ENCODE results near the gene MAN1C1.

GRCh38 chr1:25774206-25774803, 157.7 kb downstream of the MAN1C1 start:
- TF ChIP-seq, protein P1, sequence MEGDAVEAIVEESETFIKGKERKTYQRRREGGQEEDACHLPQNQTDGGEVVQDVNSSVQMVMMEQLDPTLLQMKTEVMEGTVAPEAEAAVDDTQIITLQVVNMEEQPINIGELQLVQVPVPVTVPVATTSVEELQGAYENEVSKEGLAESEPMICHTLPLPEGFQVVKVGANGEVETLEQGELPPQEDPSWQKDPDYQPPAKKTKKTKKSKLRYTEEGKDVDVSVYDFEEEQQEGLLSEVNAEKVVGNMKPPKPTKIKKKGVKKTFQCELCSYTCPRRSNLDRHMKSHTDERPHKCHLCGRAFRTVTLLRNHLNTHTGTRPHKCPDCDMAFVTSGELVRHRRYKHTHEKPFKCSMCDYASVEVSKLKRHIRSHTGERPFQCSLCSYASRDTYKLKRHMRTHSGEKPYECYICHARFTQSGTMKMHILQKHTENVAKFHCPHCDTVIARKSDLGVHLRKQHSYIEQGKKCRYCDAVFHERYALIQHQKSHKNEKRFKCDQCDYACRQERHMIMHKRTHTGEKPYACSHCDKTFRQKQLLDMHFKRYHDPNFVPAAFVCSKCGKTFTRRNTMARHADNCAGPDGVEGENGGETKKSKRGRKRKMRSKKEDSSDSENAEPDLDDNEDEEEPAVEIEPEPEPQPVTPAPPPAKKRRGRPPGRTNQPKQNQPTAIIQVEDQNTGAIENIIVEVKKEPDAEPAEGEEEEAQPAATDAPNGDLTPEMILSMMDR (conservative IDR thresholded peaks at IDR 0.05): no peak
- no peak for TF ChIP-seq ZFX (IDR thresholded peaks at IDR 0.05)

Data from C4-2B (cell line).